ENCODE measurements around the gene CCDC196. TPM values are rescaled to one million over a fixed set of nuclear protein-coding genes. Genes with fewer than 3 reads are reported as not detected.

Gene CCDC196
- total RNA-seq, 1 experiment from 2014 or later: not detected

GRCh38 chr14:66508846-66509621, 22.9 kb downstream of the CCDC196 start:
- peak overlapping the region; percentile 92 for H3K4me3 Mint-ChIP-seq
- H3K4me1 Mint-ChIP-seq: peaks cover 16% of the 10 kb centered on the region
- H3K27me3 Mint-ChIP-seq (ENCODE audit: low read depth): peaks cover 17% of the 10 kb centered on the region
- ATAC-seq (peak; percentile 7), DNase-seq (ENCODE audit: low spot score) (peak; percentile 44)
- no peak for TF ChIP-seq FOXJ3 (CRISPR knock-in tag; IDR thresholded peaks at IDR 0.05; ENCODE audit: borderline replicate concordance)
- peak; percentile 36; the same call in 1 of the 2 replicates for TF ChIP-seq ZBTB43 (CRISPR knock-in tag; IDR thresholded peaks at IDR 0.05)
- no peak for TF ChIP-seq GTF2I (CRISPR knock-in tag; conservative IDR thresholded peaks at IDR 0.05)
- TF ChIP-seq SMAD3 (CRISPR knock-in tag; IDR thresholded peaks at IDR 0.05; ENCODE audit: borderline replicate concordance): no peak
- peak; percentile 43; the same call in 1 of the 2 replicates for TF ChIP-seq CREB1 (CRISPR knock-in tag; IDR thresholded peaks at IDR 0.05)
- TF ChIP-seq RORB (CRISPR knock-in tag; IDR thresholded peaks at IDR 0.05): no peak
- no peak for TF ChIP-seq SOX15 (CRISPR knock-in tag; IDR thresholded peaks at IDR 0.05)
- TF ChIP-seq USF2 (CRISPR knock-in tag; IDR thresholded peaks at IDR 0.05): no peak
- TF ChIP-seq ZNF138 (CRISPR knock-in tag; conservative IDR thresholded peaks at IDR 0.05): no peak
- TF ChIP-seq SMAD4 (CRISPR knock-in tag; IDR thresholded peaks at IDR 0.05): no peak
- TF ChIP-seq, protein P1, sequence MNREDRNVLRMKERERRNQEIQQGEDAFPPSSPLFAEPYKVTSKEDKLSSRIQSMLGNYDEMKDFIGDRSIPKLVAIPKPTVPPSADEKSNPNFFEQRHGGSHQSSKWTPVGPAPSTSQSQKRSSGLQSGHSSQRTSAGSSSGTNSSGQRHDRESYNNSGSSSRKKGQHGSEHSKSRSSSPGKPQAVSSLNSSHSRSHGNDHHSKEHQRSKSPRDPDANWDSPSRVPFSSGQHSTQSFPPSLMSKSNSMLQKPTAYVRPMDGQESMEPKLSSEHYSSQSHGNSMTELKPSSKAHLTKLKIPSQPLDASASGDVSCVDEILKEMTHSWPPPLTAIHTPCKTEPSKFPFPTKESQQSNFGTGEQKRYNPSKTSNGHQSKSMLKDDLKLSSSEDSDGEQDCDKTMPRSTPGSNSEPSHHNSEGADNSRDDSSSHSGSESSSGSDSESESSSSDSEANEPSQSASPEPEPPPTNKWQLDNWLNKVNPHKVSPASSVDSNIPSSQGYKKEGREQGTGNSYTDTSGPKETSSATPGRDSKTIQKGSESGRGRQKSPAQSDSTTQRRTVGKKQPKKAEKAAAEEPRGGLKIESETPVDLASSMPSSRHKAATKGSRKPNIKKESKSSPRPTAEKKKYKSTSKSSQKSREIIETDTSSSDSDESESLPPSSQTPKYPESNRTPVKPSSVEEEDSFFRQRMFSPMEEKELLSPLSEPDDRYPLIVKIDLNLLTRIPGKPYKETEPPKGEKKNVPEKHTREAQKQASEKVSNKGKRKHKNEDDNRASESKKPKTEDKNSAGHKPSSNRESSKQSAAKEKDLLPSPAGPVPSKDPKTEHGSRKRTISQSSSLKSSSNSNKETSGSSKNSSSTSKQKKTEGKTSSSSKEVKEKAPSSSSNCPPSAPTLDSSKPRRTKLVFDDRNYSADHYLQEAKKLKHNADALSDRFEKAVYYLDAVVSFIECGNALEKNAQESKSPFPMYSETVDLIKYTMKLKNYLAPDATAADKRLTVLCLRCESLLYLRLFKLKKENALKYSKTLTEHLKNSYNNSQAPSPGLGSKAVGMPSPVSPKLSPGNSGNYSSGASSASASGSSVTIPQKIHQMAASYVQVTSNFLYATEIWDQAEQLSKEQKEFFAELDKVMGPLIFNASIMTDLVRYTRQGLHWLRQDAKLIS (CRISPR knock-in tag; IDR thresholded peaks at IDR 0.05; ENCODE audit: borderline replicate concordance): no peak
- peak; percentile 61; the same call in 1 of the 2 replicates for TF ChIP-seq ZNF281 (CRISPR knock-in tag; IDR thresholded peaks at IDR 0.05)
- TF ChIP-seq, protein P2, sequence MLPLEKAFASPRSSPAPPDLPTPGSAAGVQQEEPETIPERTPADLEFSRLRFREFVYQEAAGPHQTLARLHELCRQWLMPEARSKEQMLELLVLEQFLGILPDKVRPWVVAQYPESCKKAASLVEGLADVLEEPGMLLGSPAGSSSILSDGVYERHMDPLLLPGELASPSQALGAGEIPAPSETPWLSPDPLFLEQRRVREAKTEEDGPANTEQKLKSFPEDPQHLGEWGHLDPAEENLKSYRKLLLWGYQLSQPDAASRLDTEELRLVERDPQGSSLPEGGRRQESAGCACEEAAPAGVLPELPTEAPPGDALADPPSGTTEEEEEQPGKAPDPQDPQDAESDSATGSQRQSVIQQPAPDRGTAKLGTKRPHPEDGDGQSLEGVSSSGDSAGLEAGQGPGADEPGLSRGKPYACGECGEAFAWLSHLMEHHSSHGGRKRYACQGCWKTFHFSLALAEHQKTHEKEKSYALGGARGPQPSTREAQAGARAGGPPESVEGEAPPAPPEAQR (CRISPR knock-in tag; IDR thresholded peaks at IDR 0.05): no peak
- TF ChIP-seq ZNF219 (CRISPR knock-in tag; IDR thresholded peaks at IDR 0.05; ENCODE audit: borderline replicate concordance): no peak
- TF ChIP-seq ARID4B (CRISPR knock-in tag; IDR thresholded peaks at IDR 0.05; ENCODE audit: borderline replicate concordance): 0 out of 2 replicates have a peak, but pooled peaks have one; percentile 58
- CTCF ChIA-PET: interaction anchor here (0.5 to 1.8 kb wide), 5 partner anchors 10 to 150 kb away, joined by 3 to 6 read pairs (median 3); no protein-coding TSS in a partner anchor
- POLR2A ChIA-PET: interaction anchor here (0.6 to 0.9 kb wide), 2 partner anchors 67 to 485 kb away, joined by 3 to 4 read pairs; no protein-coding TSS in a partner anchor
- no peaks in the 10 kb centered on the region for H3K9me3 Mint-ChIP-seq
- H3K36me3 Mint-ChIP-seq: no peaks in the 10 kb centered on the region
- no peak overlapping the region for H3K27ac Mint-ChIP-seq

Measured in WTC11 (cell line).